HG03066 (cell line): ENCODE data around the gene GANC.

Experiments used
- ATAC-seq: cut with Tn5 transposase; IDR thresholded peaks from one replicate; pipeline ENCODE4 v1.9.1; 2021; ENCODE audit warnings: low read depth; ENCODE audit not compliant: unreplicated experiment

Gene GANC

GRCh38 chr15:42373274-42373673 is 100.3 kb downstream of the GANC start:
- ATAC-seq = no peak

GRCh38 chr15:42373936-42374335 is 100.9 kb downstream of the GANC start:
- no peak for ATAC-seq

GRCh38 chr15:42374810-42375209 is 101.8 kb downstream of the GANC start:
- ATAC-seq = no peak

- no peak for ATAC-seq
Measured at GRCh38 chr15:42375252-42375651, 102.3 kb downstream of the GANC start.

GRCh38 chr15:42375941-42376340 is 102.9 kb downstream of the GANC start:
- no peak for ATAC-seq

GRCh38 chr15:42378011-42378410 is 105.0 kb downstream of the GANC start:
- ATAC-seq = no peak

- no peak for ATAC-seq
Measured at GRCh38 chr15:42384597-42384996, 111.6 kb downstream of the GANC start.

GRCh38 chr15:42385206-42385979 is 112.4 kb downstream of the GANC start:
- ATAC-seq = no peak

GRCh38 chr15:42385980-42386700 is 113.1 kb downstream of the GANC start:
- ATAC-seq = no peak

GRCh38 chr15:42387603-42388002 is 114.6 kb downstream of the GANC start:
- no peak for ATAC-seq

GRCh38 chr15:42392309-42393024 is 119.5 kb downstream of the GANC start:
- ATAC-seq = no peak

GRCh38 chr15:42394106-42394505 is 121.1 kb downstream of the GANC start:
- ATAC-seq = no peak

GRCh38 chr15:42395838-42396237 is 122.8 kb downstream of the GANC start:
- no peak for ATAC-seq

GRCh38 chr15:42401544-42402454 is 128.8 kb downstream of the GANC start:
- no peak for ATAC-seq

- ATAC-seq = no peak
Measured at GRCh38 chr15:42402455-42403205, 129.6 kb downstream of the GANC start.

- no peak for ATAC-seq
Measured at GRCh38 chr15:42403389-42403788, 130.4 kb downstream of the GANC start.

GRCh38 chr15:42404461-42405235 is 131.6 kb downstream of the GANC start:
- ATAC-seq = no peak

- no peak for ATAC-seq
Measured at GRCh38 chr15:42405863-42406482, 133.0 kb downstream of the GANC start.
